IPS DF 4.7 (cell line): ENCODE measurements around the gene METTL25.

Experiments used
- DNase-seq: peaks from one replicate; pipeline ENCODE4 v3.0.0-alpha.2; 2013; ENCODE audit warnings: low spot score; ENCODE audit errors: extremely low read depth

Gene METTL25

GRCh38 chr12:82406651-82407050 is 48.3 kb downstream of the METTL25 start:
- no peak for DNase-seq

DNA sequence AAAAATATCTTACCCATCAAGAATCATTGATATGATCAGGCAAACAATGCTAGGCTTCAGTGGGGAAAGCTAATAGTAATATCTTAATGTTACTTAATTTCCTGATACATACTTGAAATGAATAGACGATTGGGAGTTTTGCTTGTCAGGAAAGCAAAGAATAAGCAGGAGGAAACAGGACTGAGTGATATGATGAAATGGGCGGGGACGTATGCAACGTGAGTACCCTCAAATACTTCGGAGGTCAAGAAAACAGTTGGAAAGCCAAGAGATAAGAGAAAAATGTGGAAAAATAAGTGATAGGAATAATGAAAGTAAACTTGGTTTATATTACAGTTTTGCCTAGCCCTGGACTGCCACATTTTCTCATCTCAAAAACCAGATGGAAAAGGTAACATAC is 49.2 kb downstream of the METTL25 start:
- no peak for DNase-seq

DNA sequence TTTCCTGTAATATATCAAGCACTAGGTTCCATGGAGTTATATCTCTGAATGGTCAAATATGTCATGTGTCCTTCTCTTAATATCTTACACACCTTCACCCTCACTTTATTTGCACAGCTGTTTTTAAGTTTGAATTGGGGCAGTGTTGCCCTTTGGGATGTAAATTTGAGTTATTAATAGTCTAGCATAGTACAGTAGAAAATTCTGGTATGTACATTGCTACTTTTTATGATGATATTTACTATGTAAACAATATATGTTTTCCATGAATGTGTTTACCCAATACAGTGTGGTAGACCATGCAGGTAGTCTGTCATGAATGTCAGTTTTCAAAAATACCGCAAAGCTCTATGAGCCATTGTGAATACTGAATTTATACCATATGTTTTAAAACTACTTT is 50.5 kb downstream of the METTL25 start:
- no peak for DNase-seq

DNA sequence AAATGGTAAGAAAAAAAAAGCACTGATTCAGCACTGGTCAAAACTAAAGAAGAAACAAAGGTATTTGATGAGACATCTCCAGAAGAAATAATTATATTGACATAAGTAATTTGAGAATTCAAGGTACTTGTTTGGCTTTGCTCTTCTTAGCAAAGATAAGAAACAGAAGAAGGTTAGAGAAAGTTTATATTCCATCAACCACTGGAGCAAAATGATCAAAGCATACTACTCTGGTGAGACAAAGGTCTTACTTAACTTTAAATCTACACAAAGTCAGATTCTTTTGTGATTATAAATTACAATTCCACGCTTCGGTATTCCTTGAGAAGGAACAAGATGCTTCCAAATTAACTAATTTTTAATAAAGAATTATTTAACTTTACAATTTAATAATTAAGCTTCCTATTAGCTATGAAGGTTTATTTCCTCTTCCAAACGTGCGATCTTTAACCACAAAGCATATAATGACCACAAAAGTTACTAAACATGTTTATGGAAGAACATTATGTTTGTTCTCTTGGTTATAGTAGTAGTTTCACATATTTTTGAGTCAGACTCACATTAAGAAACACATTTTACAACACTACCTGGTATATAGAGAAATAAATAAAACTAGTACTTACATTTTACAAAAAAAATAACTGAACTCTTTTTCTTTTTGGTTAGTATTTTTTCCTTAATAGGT is 53.4 kb downstream of the METTL25 start:
- no peak for DNase-seq

- no peak for DNase-seq
Observed at GRCh38 chr12:82412246-82412645, 53.9 kb downstream of the METTL25 start.

GRCh38 chr12:82414044-82414443 is 55.7 kb downstream of the METTL25 start:
- DNase-seq, result no peak

DNA sequence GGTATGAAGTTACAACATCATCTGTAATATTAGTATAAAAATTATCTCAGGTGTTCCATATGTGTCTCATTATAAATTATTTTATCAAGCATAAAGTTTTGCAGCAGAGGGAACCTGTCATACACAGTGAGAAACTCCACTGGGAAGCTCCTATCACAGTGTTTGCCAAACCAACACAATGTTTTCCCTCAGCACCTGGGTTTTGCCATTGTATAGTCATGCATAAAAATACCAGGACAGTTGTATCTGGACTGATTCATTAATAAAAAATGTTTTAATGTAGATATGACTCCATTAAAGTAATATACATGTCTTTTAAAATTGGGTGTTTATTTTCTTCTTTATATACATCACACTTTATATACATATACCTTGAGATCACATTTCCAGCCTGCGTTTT is 56.6 kb downstream of the METTL25 start:
- no peak for DNase-seq

GRCh38 chr12:82415402-82415801 is 57.1 kb downstream of the METTL25 start:
- DNase-seq, result no peak

DNA sequence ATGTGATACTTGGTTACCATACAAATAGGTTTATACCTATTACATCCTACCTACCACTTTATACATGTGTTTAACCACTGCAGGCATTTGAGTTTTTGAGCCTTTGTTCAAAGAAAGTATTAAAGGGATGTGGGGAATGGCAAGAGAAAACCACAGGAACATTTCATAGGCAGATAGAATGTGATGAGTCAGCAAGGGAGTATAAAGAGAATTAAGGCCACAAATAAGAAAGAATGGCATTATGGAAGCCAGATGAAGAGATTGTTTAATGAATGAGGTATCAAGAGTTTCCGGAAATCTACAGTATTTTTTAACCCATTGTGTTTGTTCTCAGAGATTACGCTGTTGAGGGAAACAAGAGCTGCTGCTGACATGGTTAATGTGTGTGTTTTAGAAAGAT is 66.9 kb downstream of the METTL25 start:
- DNase-seq, result no peak

- DNase-seq, result no peak
Observed at GRCh38 chr12:82426081-82426480, 67.8 kb downstream of the METTL25 start.

- DNase-seq, result no peak
Observed at GRCh38 chr12:82426586-82426985, 68.3 kb downstream of the METTL25 start.

DNA sequence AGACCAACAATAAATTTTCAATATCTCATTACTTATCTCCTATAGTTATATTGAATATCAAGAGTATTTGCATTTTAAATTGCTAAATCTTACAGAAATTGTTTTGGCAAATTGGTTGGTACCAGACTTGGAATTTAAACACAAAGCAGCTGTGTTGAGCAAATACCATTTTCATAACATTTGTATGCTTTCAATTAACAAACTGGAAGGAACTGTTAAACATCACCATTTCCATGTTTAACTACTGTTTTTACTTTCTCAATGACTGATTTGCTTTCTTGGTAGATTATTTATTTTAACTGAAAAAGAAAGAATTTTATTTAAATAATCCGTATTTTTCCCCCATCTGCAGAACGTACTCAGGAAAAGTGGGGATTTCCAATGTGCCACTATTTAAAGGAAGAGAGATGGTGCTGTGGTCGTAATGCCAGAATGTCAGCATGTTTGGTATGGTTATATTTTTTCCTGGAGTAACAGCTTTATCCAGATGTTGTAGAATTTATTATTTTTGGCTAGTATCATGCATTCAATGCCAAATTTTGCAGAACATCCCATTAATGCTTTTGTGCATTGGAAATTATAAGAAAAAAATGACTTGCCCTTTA is 72.3 kb downstream of the METTL25 start:
- no peak for DNase-seq

GRCh38 chr12:82434392-82434911 is 76.1 kb downstream of the METTL25 start:
- DNase-seq, result no peak

GRCh38 chr12:82436354-82436753 is 78.0 kb downstream of the METTL25 start:
- DNase-seq, result no peak

DNA sequence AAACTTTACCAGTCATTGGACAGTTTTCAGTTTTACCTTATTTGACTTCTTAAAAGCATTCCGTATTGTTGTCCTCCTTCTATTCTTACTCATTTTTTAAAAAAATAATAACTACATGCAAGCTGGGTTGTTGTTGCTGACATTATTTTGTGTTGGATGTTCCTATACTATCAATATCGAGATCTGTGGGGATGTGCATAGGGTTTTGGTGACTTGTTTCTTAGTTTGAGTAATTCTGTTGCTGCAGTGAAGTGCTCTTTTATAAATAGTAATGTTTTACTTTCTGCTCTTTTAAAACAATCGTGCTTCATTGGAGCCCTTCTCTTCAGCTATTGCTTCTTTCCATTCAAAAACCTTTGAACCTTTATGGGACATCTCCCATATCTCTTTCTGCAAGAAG is 79.4 kb downstream of the METTL25 start:
- no peak for DNase-seq

GRCh38 chr12:82438356-82438755 is 80.0 kb downstream of the METTL25 start:
- no peak for DNase-seq

- no peak for DNase-seq
Observed at GRCh38 chr12:82440885-82441284, 82.6 kb downstream of the METTL25 start.

GRCh38 chr12:82448911-82449578 is 90.7 kb downstream of the METTL25 start:
- no peak for DNase-seq

- no peak for DNase-seq
Observed at GRCh38 chr12:82456633-82457032, 98.3 kb downstream of the METTL25 start.

- DNase-seq, result no peak
Observed at GRCh38 chr12:82458101-82458500, 99.8 kb downstream of the METTL25 start.

DNA sequence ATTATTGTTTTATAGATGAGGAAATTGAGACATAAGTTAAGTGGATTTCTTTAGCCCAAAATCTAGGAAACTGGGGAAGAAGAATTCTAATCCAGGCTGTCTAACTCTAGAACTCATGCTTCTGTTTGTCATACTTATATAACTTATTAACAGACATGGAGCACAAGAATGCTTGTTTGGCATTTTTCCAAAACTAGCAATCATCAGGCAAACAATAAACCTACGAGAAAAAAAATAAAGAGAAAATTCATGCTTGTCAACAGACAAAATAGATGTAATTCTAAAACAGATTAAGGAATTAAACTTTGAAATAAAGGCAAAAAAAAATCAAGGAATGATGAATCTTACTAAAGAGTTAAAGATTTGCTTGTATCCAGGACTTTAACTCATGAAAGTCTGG is 103.1 kb downstream of the METTL25 start:
- no peak for DNase-seq

GRCh38 chr12:82461836-82462235 is 103.5 kb downstream of the METTL25 start:
- no peak for DNase-seq

DNA sequence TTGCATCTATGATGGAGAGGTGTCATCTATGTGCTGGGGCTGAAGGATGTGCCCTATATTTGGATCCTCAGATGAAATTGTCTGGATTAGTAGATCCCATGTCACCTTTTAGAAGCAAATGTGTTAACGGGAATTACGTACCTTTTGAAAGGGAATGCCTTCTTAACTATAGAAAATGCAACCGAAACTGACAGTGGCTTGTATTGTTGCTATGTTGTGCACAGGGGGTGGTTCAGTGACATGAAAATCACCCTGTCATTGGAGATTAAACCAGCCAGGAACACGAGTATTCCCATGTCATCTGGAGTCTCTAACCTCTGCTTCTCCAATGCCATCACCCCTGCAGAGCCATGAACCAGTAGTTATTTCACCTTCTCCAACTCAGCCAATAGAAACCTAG is 110.2 kb downstream of the METTL25 start:
- DNase-seq, result no peak
